Measurements from ENCODE around the gene PCDHA1.
A peak's percentile ranks its signal among the peaks of the same experiment; 100 is the strongest.
"Not testable (repeated sequence)": the region's sequence is repeated elsewhere in the genome, so short reads cannot be mapped to it uniquely, and the experiment has no call there.

The PCDHA1 gene

GRCh38 chr5:140821375-140822280, 35.7 kb downstream of the PCDHA1 start, which contains the start of gene PCDHA5:
TSS of gene PCDHA5 (plus strand) at chr5:140821613.
- TF ChIP-seq CTCF (IDR thresholded peaks at IDR 0.05; ENCODE audit: insufficient read depth, low read length) (peak; percentile 22), REST (IDR thresholded peaks at IDR 0.05; ENCODE audit: insufficient replicate concordance, low read depth) (no peak)
- no peak for DNase-seq (ENCODE audit: low read depth in 1 of 2, low spot score in 1 of 2)
- H3K27ac ChIP-seq (replicated peaks): no peak within 1 kb of the TSS
- H3K4me3 ChIP-seq (replicated peaks; ENCODE audit: insufficient read depth, low read length): no peak within 1 kb of the TSS
- H3K27me3 ChIP-seq (ENCODE audit: insufficient read depth, poor library complexity, severe bottlenecking): no peaks in the 10 kb centered on the region

- Histone ChIP-seq H3K4me3 (replicated peaks; ENCODE audit: insufficient read depth, low read length) (no peak overlapping the region), H3K27me3 (ENCODE audit: insufficient read depth, poor library complexity, severe bottlenecking) (peaks cover 5% of the 10 kb centered on the region), H3K27ac (replicated peaks) (no peak overlapping the region)
- TF ChIP-seq POLR2AphosphoS5 (IDR thresholded peaks at IDR 0.05; ENCODE audit: low read depth): no peak
- no peak for TF ChIP-seq REST (IDR thresholded peaks at IDR 0.05; ENCODE audit: insufficient replicate concordance, low read depth)
- TF ChIP-seq SPI1 (IDR thresholded peaks at IDR 0.05; ENCODE audit: borderline replicate concordance, low read depth): no peak
- no peak for TF ChIP-seq GABPA (IDR thresholded peaks at IDR 0.05; ENCODE audit: low read depth)
- no peak for TF ChIP-seq CTCF (IDR thresholded peaks at IDR 0.05; ENCODE audit: insufficient read depth, low read length)
- DNase-seq (ENCODE audit: low read depth in 1 of 2, low spot score in 1 of 2): no peak
Observed at GRCh38 chr5:140822281-140822629, 36.3 kb downstream of the PCDHA1 start.

- H3K27me3 ChIP-seq (ENCODE audit: insufficient read depth, poor library complexity, severe bottlenecking); H3K27ac ChIP-seq (replicated peaks); H3K4me3 ChIP-seq (replicated peaks; ENCODE audit: insufficient read depth, low read length); DNase-seq (ENCODE audit: low read depth in 1 of 2, low spot score in 1 of 2): not testable (repeated sequence)
Observed at GRCh38 chr5:140822969-140823368, 37.0 kb downstream of the PCDHA1 start.

- DNase-seq (ENCODE audit: low read depth in 1 of 2, low spot score in 1 of 2): no peak
- Histone ChIP-seq H3K27me3 (ENCODE audit: insufficient read depth, poor library complexity, severe bottlenecking) (peaks cover 5% of the 10 kb centered on the region), H3K27ac (replicated peaks) (no peak overlapping the region), H3K4me3 (replicated peaks; ENCODE audit: insufficient read depth, low read length) (no peak overlapping the region)
- no peak for TF ChIP-seq POLR2AphosphoS5 (IDR thresholded peaks at IDR 0.05; ENCODE audit: low read depth)
- no peak for TF ChIP-seq GABPA (IDR thresholded peaks at IDR 0.05; ENCODE audit: low read depth)
- no peak for TF ChIP-seq REST (IDR thresholded peaks at IDR 0.05; ENCODE audit: insufficient replicate concordance, low read depth)
- TF ChIP-seq CTCF (IDR thresholded peaks at IDR 0.05; ENCODE audit: insufficient read depth, low read length): no peak
Observed at GRCh38 chr5:140823475-140823874, 37.5 kb downstream of the PCDHA1 start.

All from HL-60 (cell line).